Panc1 (cell line): Measurements from ENCODE around the gene CC2D1B.

ENCODE experiments used
- CTCF ChIP-seq: fragments of 450-650 bp; IDR thresholded peaks from 2 replicates; pipeline ENCODE4 v1.5.1; 2017; ENCODE audit warnings: mild to moderate bottlenecking
- POLR2AphosphoS5 ChIP-seq: IDR thresholded peaks from 2 replicates; pipeline ENCODE4 v1.6.1; 2012; ENCODE audit warnings: mild to moderate bottlenecking, low read depth, low read length, moderate library complexity

- TF ChIP-seq POLR2AphosphoS5 (no peak), CTCF (no peak)
Observed at GRCh38 chr1:52393174-52393573, 27.2 kb upstream of the CC2D1B start.
